Measurements from ENCODE around the gene CUX1. TPM values are rescaled to one million over a fixed set of nuclear protein-coding genes. Genes with fewer than 3 reads are reported as not detected.

Gene CUX1
- total RNA-seq, 1 experiment from 2014 or later, result 53.5 TPM

DNA sequence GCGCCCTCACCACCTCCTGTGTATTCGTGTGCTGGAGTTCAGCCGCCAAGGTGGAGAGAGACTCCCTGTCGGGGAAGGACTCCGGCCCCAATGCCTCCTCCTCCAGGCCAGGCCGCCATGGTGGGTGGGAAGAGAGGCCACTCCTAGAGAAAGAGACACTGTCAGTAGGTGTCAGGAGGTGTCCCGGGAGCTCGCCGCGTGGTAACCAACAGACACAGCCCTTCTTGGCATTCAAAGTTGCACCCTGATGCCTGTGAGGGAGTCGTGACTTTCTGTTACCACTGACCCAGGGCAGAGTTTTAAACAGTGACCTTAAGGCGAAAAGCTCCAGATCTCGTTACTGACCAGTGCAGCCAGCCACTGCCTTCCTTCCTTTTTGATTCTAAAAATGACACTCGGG is 155.2 kb downstream of the CUX1 start:
- Histone ChIP-seq H3K79me1 (ENCODE audit: insufficient read depth, low read depth, low read length, poor library complexity, severe bottlenecking) (no peaks in the 10 kb centered on the region), H3K27ac (ENCODE audit: insufficient read length, low read depth, low read length) (no peak overlapping the region), H4K20me1 (ENCODE audit: control insufficient read depth, insufficient read depth, insufficient read length) (no peaks in the 10 kb centered on the region), H2AK5ac (ENCODE audit: insufficient read length, low read length) (no peak overlapping the region), H3K4ac (ENCODE audit: low read depth, low read length) (no peak overlapping the region), H3K14ac (ENCODE audit: insufficient read depth, low read length) (peak overlapping the region; percentile 4; the same call in 1 of the 2 replicates), H3K23ac (ENCODE audit: insufficient read length, low read depth, low read length) (no peak overlapping the region), H3K4me1 (ENCODE audit: insufficient read depth, low read length) (no peaks in the 10 kb centered on the region; the same call in 1 of the 2 replicates), H4K8ac (replicated peaks; ENCODE audit: insufficient read length, low read depth, low read length) (no peak overlapping the region), H2BK15ac (ENCODE audit: low read depth, low read length) (no peak overlapping the region), H3K79me2 (ENCODE audit: insufficient read depth, low read length) (no peaks in the 10 kb centered on the region; the same call in 1 of the 2 replicates), H2BK20ac (ENCODE audit: low read depth, low read length, poor library complexity, severe bottlenecking) (no peak overlapping the region), H4K91ac (ENCODE audit: insufficient read length, low read depth, low read length) (no peak overlapping the region), H2AFZ (ENCODE audit: low read length) (no peak overlapping the region), H4K5ac (ENCODE audit: insufficient read length, low read depth, low read length) (no peak overlapping the region), H3K23me2 (ENCODE audit: insufficient read length, low read depth, low read length, poor library complexity, severe bottlenecking) (no peaks in the 10 kb centered on the region), H3K9ac (ENCODE audit: extremely low read depth, insufficient read length, low read length) (no peak overlapping the region), H3K4me2 (ENCODE audit: insufficient read depth, insufficient read length, low read length) (no peak overlapping the region), H3K9me3 (ENCODE audit: control insufficient read depth, low read depth, low read length) (no peaks in the 10 kb centered on the region), H2BK12ac (ENCODE audit: insufficient read length, low read depth, low read length) (no peak overlapping the region), H2BK120ac (ENCODE audit: low read depth, low read length, poor library complexity, severe bottlenecking) (no peak overlapping the region), H3K56ac (ENCODE audit: insufficient read length, low read depth, low read length) (no peak overlapping the region), H3K27me3 (ENCODE audit: insufficient read depth, low read length) (no peaks in the 10 kb centered on the region), H3K18ac (ENCODE audit: insufficient read length, low read depth, low read length) (no peak overlapping the region), H2BK5ac (ENCODE audit: insufficient read length, low read length) (no peak overlapping the region), H3T11ph (ENCODE audit: low read length) (no peak overlapping the region)
- Mint-ChIP-seq H3K4me1 (peaks cover 18 to 20% of the 10 kb centered on the region in 2 experiments), H3K27me3 (ENCODE audit: low read depth) (no peaks in the 10 kb centered on the region), H3K9me3 (no peaks in the 10 kb centered on the region), H3K36me3 (ENCODE audit: insufficient read depth in 1 of 3, low read depth in 3 of 3) (peaks cover 0 to 8% (median 3%) of the 10 kb centered on the region in 3 experiments; a peak in 5 of 7 replicates), H3K27ac (peak overlapping the region; percentile 52 to 97 (median 57); a peak in 5 of 7 replicates), H3K4me3 (no peak overlapping the region)
- DNase-seq, result no peak
- TF ChIP-seq, protein P1, sequence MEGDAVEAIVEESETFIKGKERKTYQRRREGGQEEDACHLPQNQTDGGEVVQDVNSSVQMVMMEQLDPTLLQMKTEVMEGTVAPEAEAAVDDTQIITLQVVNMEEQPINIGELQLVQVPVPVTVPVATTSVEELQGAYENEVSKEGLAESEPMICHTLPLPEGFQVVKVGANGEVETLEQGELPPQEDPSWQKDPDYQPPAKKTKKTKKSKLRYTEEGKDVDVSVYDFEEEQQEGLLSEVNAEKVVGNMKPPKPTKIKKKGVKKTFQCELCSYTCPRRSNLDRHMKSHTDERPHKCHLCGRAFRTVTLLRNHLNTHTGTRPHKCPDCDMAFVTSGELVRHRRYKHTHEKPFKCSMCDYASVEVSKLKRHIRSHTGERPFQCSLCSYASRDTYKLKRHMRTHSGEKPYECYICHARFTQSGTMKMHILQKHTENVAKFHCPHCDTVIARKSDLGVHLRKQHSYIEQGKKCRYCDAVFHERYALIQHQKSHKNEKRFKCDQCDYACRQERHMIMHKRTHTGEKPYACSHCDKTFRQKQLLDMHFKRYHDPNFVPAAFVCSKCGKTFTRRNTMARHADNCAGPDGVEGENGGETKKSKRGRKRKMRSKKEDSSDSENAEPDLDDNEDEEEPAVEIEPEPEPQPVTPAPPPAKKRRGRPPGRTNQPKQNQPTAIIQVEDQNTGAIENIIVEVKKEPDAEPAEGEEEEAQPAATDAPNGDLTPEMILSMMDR (conservative IDR thresholded peaks at IDR 0.05), result no peak
- no CpG with 5 or more reads among the region's 14 CpGs for WGBS (ENCODE audit: extremely low coverage, insufficient read length, low lambda C conversion rate)

Measured in H9 (cell line).